Measurements from ENCODE around the gene FGF12.

Gene FGF12

GRCh38 chr3:192186498-192186897, 540.8 kb downstream of the FGF12 start:
- no peak for DNase-seq (ENCODE audit: low spot score)

GRCh38 chr3:192186045-192186444, 541.3 kb downstream of the FGF12 start:
- DNase-seq (ENCODE audit: low spot score), result no peak

GRCh38 chr3:192183109-192183508, 544.2 kb downstream of the FGF12 start:
- no peak for DNase-seq (ENCODE audit: low spot score)

GRCh38 chr3:192181151-192181550, 546.2 kb downstream of the FGF12 start:
- no peak for DNase-seq (ENCODE audit: low spot score)

- DNase-seq (ENCODE audit: low spot score), result no peak
Measured at GRCh38 chr3:192177383-192177782, 550.0 kb downstream of the FGF12 start.

- DNase-seq (ENCODE audit: low spot score), result no peak
Measured at GRCh38 chr3:192174283-192174682, 553.1 kb downstream of the FGF12 start.

- no peak for DNase-seq (ENCODE audit: low spot score)
Measured at GRCh38 chr3:192171213-192171612, 556.1 kb downstream of the FGF12 start.

GRCh38 chr3:192170659-192171058, 556.7 kb downstream of the FGF12 start:
- DNase-seq (ENCODE audit: low spot score), result no peak

GRCh38 chr3:192170031-192170430, 557.3 kb downstream of the FGF12 start:
- DNase-seq (ENCODE audit: low spot score), result no peak

- no peak for DNase-seq (ENCODE audit: low spot score)
Measured at GRCh38 chr3:192169332-192169915, 557.9 kb downstream of the FGF12 start.

GRCh38 chr3:192168202-192168601, 559.1 kb downstream of the FGF12 start:
- no peak for DNase-seq (ENCODE audit: low spot score)

- no peak for DNase-seq (ENCODE audit: low spot score)
Measured at GRCh38 chr3:192165552-192165951, 561.8 kb downstream of the FGF12 start.

- no peak for DNase-seq (ENCODE audit: low spot score)
Measured at GRCh38 chr3:192161661-192162060, 565.7 kb downstream of the FGF12 start.

GRCh38 chr3:192156382-192156781, 571.0 kb downstream of the FGF12 start:
- DNase-seq (ENCODE audit: low spot score), result no peak

GRCh38 chr3:192155194-192155593, 572.1 kb downstream of the FGF12 start:
- no peak for DNase-seq (ENCODE audit: low spot score)

GRCh38 chr3:192133271-192133670, 594.1 kb downstream of the FGF12 start:
- no peak for DNase-seq (ENCODE audit: low spot score)

- no peak for DNase-seq (ENCODE audit: low spot score)
Measured at GRCh38 chr3:192130534-192131132, 596.7 kb downstream of the FGF12 start.

GRCh38 chr3:192129586-192129985, 597.8 kb downstream of the FGF12 start:
- no peak for DNase-seq (ENCODE audit: low spot score)

GRCh38 chr3:192128922-192129321, 598.4 kb downstream of the FGF12 start:
- DNase-seq (ENCODE audit: low spot score), result no peak

GRCh38 chr3:192128060-192128459, 599.3 kb downstream of the FGF12 start:
- DNase-seq (ENCODE audit: low spot score), result no peak

- DNase-seq (ENCODE audit: low spot score), result no peak
Measured at GRCh38 chr3:192122832-192123594, 604.3 kb downstream of the FGF12 start.

GRCh38 chr3:192121923-192122322, 605.4 kb downstream of the FGF12 start:
- no peak for DNase-seq (ENCODE audit: low spot score)

- no peak for DNase-seq (ENCODE audit: low spot score)
Measured at GRCh38 chr3:192108820-192109219, 618.5 kb downstream of the FGF12 start.

Data from CD4-positive, alpha-beta T cell treated with Interleukin-6 at 100 ng/mL for 8 hours (primary cell).